Erythroblast (primary cell): ENCODE results near the gene WDR53.

ENCODE experiments used
- GATA1 ChIP-seq: IDR thresholded peaks from 2 replicates; pipeline ENCODE4 v1.6.1; 2011; ENCODE audit warnings: low read depth, mild to moderate bottlenecking, control low read depth, low read length, moderate library complexity
- POLR2A ChIP-seq: IDR thresholded peaks from 2 replicates; pipeline ENCODE4 v1.6.1; 2011; ENCODE audit warnings: mild to moderate bottlenecking, low read length

DNA sequence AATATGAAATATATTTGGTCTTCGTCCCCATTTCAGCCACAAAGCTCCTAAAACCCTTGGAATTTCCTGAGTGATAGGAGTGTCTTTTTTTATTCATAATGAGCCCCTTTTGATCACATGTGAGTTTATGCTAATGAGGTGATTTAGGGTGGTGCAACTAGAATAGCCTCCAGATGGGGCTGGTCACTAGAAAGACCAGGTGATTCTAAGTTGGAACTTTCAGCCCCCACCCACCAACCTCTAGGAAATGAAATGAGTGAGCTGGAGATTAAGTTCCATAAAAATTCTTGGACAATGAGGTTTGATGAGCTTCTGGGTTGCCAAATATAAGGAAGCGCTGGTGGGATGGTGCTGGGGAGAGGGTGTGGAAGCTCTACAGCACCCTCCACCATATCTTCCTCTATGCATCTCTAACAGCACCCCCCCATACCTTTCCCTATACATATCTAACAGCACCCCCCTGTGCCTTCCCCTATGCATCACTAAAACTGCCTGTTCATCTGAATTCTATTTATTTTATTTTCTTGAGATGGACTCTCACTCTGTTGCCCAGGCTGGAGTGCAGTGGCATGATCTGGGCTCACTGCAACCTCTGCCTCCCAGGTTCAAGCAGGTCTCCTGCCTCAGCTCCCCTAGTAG is 51.1 kb downstream of the WDR53 start:
- no peak for TF ChIP-seq POLR2A
- TF ChIP-seq GATA1 = no peak
